GM21423 (cell line): Measurements from ENCODE around the gene LRPPRC.

Experiments used
- ATAC-seq: cut with Tn5 transposase; IDR thresholded peaks from one replicate; pipeline ENCODE4 v1.9.1; 2021; ENCODE audit warnings: mild to moderate bottlenecking, moderate library complexity; ENCODE audit not compliant: unreplicated experiment

Gene LRPPRC

DNA sequence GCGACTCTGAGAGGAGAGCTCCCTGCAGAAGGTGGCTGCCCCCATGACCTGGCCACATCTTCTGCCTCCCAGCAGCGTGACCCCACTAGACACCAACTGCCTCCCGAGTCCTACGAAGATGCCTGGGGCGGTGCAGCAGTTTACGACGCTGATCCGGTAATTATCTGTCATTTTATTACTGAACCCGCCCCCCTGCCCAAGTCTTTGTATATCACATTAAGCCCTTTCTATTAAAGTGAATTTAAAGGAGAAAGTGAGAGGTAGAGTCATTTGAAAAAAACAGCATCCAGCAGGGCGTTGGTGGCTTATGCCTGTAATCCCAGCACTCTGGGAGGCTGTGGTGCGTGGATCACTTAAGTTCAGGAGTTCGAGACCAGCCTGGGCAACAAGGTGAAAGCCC is 123.6 kb downstream of the LRPPRC start:
- ATAC-seq: no peak

DNA sequence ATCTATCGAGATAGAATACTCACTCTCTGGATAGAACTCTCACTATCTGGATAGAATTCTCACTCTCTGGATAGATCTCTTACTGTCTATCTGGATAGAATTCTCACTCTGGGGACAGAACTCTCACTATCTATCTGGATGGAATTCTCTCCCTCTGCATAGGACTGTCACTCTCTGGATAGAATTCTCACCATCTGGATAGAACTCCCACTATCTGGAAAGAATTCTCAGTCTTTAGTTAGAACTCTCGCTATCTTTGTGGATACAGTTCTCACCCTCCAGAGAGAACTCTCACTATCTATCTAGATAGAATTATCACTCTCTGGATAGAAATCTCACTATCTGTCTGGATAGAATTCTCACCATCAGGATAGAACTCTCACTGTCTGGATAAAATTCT is 140.5 kb downstream of the LRPPRC start:
- no peak for ATAC-seq

DNA sequence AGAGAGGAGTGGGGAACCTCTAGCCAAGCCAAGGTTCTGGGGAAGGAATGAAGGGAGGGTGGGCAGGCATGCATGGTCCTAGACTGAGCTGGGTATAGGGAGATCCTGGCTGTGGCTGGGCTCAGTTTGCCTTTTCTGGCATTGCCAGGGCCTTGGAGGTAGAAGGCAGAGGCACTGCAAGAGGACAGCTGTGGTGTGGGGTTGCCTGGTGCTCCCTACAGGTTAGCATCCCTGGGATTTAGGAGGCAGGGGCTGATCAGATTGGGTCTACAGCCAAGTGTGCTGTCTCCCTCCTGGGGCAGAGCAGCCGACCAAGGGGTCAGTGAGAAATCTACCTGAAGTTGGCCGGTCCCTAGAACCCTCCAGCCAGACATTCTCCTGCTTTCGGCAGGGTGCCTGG is 141.1 kb downstream of the LRPPRC start:
- ATAC-seq: no peak

DNA sequence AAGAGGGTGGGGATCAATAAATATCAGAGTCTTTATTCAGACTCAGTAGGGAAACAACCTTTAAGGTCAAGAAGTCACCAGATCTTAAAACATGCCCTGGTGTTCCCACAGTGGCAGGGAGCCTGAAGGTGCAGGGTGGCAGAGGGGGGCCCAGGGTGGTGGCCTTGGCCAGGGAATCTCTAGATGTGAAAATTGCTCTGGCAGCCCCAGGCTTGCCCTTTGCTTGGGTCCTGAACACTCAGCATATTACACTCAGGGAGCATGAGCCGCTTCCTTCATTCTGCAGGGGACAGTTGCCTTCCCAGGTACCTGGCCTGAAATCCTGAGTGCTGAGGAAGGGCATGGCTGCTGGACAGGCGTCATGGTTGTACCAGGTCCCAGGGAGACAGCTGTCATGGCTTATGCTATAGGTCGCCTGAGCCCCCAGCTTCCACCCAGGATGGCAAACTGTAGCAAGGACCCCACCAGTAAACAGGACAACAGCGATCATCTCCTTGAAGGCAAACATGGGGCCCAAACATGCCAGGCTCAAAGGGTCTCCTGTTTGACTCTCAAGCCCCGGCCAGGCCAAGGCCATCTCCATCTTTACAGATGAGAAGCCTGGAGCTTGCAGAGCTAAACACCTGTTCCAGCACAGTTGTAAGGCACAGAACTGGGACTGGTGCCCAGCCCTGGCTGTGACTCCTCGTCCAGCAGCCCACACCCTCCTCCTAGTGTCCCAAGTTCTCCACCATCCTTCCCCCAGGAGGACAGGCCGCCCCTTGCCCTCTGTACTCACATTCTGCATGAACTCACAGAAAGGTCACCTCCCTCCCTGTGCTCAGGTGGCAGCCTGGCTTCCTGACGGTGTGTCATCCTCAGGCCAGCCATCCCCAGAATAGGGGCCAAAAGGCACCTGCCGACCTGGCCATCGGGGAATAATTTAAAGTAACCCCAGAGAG is 142.4 kb downstream of the LRPPRC start:
- ATAC-seq: no peak

DNA sequence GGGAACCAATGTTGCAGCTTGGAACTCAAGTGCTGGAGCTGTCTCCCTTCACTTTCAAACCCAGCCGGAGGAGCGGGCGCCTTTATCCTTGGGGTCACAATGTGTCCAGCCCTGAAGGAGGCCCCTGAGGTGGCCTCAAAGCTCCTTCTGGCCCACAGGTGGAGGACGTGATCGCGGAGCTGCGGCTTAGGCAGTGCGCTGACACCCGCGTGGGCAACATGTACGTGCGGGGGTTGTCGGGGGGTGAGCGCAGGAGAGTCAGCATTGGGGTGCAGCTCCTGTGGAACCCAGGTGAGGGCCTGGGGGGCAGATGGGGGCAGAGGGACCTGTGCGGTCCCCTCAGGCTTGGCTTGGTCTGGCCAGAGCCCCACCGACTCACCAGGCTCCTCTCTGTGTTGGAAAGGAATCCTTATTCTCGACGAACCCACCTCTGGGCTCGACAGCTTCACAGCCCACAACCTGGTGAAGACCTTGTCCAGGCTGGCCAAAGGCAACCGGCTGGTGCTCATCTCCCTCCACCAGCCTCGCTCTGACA is 143.5 kb downstream of the LRPPRC start:
- ATAC-seq: no peak

DNA sequence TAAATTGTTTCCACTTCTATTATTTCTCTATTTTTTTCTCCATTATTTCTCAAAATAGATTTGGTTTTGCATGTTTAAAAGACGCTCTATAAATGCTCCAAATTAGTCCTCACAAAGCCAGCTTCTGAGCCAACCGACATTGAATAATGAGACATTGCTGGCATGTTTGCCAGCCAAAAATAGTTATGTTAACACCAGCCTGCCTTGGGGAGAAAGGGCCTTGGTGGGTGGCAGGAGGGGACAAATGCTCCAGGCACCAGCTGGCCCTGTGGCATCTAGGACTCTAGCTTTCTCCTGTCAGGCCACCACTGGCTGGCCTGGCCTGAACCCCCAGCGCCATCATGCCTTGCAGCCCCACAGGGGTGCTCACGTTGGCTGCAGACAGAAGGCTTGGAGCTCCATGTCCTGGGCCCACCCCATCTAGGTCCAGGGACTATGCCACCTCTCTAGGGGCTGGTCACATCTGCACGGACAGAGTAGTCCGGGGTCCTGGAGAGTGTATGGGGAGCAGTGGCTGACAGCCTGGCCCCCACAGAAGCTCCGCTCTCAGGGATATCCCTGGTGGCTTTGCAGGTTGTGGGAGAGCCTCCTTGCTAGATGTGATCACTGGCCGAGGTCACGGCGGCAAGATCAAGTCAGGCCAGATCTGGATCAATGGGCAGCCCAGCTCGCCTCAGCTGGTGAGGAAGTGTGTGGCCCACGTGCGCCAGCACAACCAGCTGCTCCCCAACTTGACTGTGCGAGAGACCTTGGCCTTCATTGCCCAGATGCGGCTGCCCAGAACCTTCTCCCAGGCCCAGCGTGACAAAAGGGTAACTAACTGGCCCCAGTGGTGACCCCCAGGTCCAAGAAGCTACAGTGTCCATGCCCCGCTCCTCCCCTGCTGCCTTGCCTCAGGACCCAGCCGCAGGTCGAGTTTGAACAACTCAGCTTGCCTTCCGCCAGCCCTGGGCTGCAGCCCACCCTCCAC is 144.5 kb downstream of the LRPPRC start:
- no peak for ATAC-seq

DNA sequence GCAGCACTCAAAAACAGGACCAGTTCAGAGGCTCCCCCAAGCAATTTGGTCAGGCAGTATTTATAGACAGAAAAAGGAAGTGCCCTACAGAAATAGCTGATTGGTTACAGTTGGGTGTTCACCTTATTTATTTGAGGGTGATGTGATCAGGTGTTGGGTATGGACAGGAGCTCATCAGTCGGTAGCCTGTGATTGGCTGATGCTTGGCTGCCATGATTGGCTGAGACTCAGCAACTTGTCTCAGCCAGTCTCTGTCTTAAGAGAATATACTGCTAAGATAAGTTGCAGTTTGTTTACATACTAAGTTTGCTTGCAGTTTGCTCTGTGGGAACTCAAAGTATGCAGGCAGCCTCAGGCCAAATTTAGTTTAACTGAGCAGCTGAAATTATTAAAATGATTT is 147.6 kb downstream of the LRPPRC start:
- no peak for ATAC-seq

DNA sequence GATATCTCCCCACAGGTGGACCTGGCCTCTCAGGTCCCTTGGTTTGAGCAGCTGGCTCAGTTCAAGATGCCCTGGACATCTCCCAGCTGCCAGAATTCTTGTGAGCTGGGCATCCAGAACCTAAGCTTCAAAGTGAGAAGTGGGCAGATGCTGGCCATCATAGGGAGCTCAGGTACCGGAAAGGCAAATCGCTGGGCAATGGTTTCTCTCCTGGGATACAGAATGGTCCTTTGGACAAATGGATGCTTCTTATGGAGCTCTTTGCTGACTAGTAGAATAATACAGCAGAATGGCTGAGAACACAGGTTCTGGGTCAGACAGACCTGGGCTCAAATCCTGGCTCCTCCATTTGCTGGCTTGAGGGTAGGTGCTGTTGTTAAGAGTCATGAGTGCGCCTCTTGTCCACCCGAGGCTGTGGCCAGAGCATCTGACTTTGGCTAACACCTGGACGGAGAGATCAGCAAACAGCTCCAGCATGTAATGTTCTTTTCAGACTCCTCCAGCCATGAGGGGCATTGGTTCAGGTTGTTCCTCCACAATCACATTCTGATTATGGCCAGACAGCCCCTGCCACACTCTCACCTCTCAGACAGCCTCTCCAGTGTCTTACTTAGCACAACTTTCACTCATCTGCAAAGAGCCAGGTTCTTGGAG is 149.5 kb downstream of the LRPPRC start:
- no peak for ATAC-seq

DNA sequence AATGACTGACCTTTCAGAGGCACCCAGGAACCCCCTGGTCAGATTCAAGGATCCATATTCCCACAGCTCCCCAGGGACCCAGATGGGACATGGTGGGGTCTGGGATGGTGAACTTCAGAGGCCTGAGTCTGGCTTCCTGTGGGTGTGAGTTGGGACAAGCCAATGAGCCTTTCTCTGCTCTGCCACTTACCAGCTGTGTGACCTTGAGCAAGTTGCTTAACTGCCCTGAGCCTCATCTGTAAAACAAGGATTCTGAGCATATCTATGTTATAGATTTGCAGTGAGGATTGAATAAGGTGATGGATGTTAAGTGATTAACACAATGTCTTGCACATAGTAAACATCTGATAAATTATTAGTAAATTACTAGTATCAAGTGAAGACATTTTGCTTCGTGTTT is 150.6 kb downstream of the LRPPRC start:
- ATAC-seq: no peak

DNA sequence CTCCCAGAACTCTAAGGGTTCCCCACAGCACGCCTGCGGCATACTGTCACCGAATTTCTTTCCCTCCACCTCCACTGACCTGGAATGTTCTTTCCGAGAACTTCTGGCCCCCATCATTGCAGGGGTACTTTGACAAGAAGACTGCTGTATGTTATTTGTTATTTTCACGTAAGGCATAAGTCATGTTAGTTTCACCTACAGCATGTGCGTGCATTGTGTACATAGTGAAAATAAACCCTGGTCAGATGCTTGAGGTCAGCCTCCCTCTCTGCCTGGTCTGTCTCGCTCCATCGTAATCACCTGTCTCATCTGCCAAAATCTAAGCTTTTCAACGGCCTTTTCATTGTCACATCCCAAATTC is 152.9 kb downstream of the LRPPRC start:
- no peak for ATAC-seq

DNA sequence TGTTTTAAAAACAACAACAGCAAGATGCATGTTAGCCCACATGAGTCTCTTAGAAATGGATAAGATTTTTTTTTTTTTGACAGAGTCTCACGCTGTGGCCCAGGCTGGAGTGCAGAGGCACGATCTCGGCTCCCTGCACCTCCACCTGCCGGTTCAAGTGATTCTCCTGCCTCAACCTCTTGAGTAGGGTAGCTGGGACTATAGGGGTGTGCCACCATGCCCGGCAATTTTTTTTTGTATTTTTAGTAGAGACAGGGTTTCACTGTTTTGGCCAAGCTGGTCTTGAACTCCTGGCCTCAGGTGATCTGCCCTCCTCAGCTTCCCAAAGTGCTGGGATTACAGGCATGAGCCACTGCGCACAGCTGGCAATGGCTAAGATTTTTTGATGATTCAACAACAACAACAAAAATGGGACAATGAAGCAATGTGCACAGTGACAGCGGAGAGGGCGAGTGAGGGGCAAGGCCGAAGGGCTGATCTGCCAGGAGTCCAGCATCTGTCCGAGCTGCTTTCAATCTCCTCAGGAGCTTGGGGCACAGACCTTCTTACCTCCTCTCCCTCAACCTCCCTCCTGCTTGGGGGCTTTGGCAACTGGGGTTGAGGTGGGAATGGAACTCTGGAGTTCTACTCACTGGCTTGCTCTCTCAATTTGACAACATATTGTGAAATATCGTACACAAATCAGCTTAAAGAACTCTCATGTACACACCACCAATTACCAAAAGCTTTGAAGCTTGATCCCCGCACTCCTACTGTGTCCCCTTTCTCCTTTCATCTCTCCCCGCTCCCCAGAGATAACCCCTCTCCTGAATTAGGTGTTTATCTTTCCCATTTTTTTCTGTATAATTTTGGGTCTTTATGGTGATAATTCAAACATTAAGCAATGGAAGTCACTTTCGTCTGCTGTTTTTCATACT is 153.6 kb downstream of the LRPPRC start:
- ATAC-seq: no peak

DNA sequence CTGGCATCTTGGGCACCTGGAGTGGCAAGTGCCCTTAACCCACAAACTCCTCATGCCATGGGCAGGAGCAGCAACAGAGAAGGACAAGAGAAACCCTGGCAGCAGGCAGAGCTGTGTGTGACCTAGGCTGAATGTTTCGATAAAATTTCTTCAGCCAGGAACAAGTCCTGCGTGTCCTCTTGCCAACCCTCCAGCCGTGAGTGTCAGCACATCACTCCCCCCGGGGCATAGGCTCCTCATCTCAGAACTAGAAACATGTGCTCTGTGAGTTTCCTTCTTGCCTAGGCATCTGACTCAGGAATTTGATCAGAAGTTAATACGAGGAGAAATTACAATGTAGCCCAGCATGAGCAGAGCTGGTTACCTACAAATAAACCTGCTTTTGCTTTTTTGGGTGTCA is 154.8 kb downstream of the LRPPRC start:
- ATAC-seq: no peak

DNA sequence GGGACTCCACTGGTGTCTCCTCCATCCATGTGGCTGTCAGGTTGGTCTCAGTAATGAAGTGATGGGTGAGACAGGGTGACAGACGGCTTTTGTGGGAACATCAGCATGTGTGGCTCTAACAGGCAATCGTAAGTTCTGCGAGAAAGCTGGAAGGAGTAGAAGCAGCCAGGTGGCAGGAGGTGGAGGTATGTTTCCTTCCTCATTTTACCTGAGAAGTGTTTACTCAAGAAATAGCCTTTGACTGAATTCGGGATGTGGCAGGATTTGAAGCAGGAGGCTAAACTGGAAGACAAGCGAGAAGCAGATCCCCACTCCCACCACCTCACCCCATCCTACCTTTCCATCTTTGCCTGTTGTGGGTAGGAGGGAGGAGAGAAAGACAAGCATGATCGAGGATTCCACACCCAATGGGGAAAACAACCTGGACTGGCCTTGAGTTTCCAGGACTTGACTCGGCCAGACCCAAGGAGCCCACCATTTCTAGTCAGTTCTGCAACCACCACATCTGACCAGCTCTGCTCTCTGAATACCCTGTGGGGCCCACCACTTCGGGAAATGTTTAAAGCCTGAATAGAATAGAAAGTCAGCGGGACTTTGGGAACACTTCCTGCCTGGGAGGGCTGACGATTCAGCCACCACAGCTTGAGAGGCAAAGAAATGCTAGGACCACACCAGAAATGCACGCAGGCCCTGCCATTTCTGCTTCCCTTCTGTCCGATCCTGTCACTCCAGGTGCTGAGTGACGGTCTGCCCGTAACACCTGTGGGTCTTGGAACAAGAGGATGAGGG is 155.8 kb downstream of the LRPPRC start:
- no peak for ATAC-seq

DNA sequence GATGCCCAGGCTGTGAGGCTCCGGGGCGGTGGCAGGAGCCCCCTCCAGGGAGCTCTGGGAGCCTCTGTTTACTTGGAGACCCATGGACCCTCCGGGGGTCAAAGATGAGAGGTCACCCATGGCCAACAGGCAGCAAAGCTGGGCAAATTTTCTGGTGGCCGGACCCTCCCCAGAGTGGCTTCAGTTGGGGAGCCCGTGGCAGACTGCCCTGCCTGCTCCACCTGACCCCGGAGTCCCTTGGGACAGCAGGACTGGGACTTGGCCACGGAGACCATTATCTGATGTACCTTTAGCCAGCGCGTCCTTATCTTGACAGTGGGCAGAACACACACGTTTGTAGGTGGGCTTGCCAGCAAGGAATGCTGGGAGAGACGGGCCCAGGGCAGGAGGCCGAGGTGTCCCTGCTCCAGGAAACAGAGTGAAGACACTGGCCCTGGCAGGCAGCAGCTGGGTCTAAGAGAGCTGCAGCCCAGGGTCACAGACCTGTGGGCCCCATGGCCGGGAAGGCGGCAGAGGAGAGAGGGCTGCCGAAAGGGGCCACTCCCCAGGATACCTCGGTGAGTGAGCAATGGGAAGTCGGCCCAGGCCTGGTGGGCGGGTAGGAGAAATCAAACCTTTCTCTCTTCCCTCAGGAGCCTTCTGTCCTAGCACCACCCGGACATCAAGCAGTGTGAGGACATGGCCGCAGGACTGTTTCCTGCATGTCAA is 157.1 kb downstream of the LRPPRC start, which contains the start of the genes ABCG5 and ABCG8:
Gene ABCG5, minus strand, starts transcription at position 280 of the 708 bp plus-strand sequence. Its CDS starts 160 bp downstream, at position 120.
Gene ABCG8, plus strand, starts transcription at position 412 of the 708 bp plus-strand sequence. Its CDS starts 83 bp downstream, at position 495.
- no peak for ATAC-seq

DNA sequence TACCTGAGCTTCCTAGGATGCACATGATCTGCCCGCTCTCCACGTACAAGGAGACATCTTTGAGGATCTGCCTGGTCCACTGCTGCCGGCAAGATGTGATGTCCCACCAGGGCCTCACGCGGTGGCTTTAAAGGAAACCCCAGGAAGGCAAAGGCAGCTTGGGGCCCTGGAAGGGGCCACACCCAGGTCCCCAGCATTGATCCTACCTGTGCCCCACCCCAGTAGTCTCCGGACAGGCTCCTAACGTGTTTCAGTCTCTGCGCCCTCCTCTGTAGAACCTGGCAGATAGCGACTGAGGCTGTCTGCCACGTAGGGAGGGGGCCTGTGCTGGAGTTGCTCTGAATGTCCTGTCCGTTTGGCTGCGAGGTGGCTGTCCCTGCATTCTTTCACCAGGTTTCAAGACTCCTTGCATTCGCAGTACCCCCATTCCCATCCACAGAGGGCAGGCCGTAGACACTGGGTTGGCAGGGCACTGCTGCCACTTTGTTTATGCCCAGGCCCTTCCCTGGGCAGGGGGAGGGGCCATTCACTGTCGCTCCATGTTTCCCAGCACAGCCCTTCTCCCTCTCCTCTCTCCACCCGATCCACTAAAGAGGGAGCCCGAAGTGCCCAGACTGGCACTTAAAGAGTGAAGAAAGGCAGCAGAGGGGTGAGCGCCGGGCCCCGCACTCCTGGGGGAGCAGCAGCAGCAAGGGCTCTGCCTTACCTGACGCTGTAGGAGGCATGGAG is 157.8 kb downstream of the LRPPRC start:
- ATAC-seq: no peak

DNA sequence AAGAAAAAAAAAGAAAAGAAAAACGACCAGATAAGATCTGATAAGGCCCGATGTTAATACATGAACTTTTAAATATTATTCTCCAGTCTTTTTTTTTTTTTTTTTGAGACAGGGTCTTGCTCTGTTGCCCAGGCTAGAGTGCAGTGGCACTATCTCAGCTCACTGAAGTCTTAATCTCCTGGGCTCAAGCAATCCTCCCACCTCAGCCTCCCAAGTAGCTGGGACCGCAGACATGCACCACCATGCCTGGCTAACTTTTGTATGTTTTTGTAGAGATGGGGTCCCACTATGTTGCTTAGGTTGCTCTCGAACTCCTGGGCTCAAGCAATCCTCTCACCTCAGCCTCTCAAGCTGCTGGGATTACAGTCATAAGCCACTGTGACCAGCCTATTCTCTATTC is 158.8 kb downstream of the LRPPRC start:
- ATAC-seq: no peak
